Stimulated activated CD4-positive, alpha-beta T cell treated with anti-CD3 and anti-CD28 coated beads, Interleukin-4, amount 100 ng/mL, for 48 hours (primary cell): Measurements from ENCODE around the gene SPNS2.

Source experiments
- DNase-seq, 2 donors: peaks; one replicate each; pipeline ENCODE4 v3.0.0-alpha.2; 2020; ENCODE audit warnings: low read depth in 2 of 2

SPNS2 gene

DNA sequence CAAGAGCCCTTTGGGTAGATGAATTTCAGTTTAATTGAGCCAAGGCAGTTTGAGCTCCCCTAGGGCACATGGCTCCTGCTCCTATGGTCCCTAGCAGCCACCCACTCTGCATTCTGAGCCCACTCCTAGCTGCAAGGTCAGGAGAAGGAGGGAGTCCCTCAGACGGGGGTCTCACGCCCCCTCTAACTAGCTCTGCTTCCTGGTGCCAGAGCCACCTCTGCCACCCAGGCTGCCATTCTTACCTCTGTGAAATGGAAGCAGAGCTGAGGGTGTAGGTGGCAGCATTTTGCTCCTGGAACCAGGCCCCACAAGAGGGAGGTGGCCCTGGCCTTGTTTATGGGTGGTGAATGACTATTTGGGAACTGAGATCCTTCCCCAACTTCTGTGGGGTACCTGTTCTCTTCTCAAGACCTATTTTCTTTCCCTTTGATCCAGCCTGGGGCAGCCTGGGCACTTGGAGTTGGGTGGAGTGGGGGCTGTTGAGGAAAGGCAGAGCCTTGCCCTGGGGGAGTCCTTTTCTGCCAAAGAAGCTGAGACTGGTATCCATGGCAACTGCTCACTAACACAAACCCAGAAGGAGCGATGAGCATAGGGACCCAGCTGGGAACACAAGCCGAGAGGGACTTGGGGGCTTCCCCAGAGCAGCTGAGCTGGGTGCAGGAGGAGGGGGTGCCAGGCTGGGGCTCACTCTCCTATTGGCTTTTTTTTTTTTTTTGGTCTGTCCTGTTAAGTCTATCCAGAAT is 4.8 kb downstream of the SPNS2 start:
- DNase-seq, result no peak

- DNase-seq, result no peak
Observed at GRCh38 chr17:4504188-4504587, 5.5 kb downstream of the SPNS2 start.

DNA sequence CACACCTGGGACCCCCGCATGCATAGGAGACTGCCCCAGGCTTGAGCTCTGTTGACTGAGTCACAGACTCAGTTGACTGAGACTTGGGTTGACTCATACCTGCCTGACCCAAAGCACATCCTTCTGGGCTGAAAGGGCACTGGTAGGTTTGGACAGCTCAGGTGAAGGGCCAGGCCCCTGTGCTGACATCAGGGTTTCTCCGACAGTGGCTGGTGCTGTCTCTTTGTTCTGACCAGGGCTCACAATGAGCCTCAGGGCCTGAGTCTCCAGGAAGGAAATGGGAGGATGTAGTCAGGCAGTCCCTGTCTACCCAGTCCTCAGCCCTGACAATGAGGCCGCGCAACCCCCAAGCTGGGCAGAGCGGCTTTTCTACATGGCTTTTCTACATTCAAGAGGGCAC is 6.5 kb downstream of the SPNS2 start:
- DNase-seq, result no peak

DNA sequence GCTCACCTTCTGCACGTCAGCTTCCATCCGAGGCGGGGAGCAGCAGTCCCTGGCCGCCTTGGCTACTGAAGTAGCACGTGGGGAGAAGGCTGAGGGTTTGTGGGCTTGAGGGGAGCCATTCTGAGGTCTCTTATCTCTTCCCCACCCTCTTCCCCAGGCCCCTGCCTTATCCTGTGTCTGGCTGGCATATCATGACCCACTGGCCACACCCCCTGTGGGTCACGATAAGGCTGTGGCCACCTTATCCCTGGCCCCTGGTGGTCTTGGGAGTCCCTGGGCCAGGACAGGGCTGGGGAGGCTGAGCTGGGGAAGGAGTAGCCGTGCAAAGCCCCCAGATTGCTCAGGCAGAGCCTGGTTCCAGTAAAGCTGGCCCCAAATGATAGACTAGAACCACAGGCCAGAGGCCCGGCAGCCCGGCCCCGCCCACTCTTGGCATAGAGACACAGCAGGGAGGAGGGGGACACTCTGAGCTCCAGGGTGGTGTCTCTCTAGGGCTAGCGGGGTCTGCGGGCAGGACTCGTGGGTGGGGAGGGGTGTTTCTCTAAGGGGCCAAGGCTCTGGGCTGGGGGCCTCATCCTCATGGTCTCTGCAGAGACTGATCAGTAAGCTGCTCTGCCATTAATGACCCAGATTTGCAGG is 7.6 kb downstream of the SPNS2 start:
- DNase-seq, result no peak

DNA sequence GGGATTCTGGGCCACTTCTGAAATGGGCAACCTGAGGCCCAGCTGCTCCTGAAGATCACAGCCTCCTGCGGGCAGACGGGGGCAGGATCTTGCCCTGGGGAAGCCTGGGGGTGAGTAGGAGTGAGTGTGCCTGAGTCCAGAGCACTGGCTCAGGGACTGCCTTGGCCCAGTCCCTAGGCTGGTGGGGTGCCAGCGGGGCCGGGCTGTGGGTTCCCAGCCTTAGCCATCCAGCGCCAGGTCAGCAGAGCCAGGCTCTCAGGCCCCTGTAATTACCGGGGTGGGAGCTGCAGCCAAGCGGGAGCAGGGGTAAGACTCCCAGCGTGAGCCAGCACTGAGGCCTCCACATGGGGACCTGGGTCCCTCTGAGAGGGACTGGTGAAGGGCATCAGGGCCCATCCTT is 8.2 kb downstream of the SPNS2 start:
- DNase-seq, result no peak

- DNase-seq, result no peak
Observed at GRCh38 chr17:4507361-4508111, 8.9 kb downstream of the SPNS2 start.

GRCh38 chr17:4508207-4508606 is 9.5 kb downstream of the SPNS2 start:
- no peak for DNase-seq

GRCh38 chr17:4509401-4509800 is 10.7 kb downstream of the SPNS2 start:
- DNase-seq, result no peak

DNA sequence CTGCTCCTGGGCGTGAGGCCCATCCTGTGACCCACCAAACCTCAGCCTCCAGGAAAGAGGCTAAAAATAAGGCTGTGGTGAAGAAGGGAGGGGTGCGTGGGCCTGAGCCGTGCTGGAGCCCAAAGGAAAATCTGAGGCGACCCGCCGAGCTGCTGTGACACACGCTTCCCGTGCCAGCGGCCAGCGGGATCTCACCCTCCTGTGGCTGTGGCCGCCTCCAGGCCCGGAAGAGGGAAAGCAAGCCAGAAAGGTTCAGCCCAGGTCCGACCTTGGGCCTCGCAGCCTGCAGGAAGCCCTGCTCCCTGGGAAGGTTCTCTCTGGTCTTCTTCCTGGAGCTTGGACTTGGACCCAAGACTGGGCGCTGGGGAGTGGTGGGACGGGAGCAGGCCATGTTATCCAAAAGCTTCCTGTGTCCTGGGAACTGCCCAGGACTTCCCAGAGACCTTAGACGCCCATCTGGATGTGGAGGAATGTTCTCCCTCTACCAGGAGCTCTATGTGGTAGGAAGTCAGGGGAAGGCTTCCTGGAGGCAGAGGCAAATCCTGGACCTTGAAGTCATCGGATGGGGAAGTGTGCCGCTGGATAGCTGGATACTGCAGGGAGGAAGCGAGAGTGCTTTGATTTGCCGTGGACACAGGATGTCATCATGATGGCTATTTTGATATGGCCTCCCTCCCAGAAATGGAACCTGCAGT is 11.4 kb downstream of the SPNS2 start:
- no peak for DNase-seq

DNA sequence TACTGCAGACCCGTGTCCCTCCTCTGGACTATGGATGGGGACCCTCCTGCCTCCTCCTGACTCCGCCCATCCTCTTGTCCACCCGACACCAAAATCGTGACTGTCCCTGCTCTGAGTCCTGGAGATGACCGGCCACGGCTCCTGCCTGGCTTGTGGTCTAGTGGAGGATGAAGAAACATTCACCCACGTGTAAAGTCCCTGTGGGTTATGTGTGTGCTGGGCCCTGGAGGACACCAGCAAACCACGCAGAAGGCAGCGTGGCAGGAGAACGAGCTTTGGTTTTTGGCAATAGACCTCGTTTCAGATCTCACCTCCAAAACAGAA is 11.9 kb downstream of the SPNS2 start:
- no peak for DNase-seq

GRCh38 chr17:4511199-4511932 is 12.7 kb downstream of the SPNS2 start:
- DNase-seq, result no peak

DNA sequence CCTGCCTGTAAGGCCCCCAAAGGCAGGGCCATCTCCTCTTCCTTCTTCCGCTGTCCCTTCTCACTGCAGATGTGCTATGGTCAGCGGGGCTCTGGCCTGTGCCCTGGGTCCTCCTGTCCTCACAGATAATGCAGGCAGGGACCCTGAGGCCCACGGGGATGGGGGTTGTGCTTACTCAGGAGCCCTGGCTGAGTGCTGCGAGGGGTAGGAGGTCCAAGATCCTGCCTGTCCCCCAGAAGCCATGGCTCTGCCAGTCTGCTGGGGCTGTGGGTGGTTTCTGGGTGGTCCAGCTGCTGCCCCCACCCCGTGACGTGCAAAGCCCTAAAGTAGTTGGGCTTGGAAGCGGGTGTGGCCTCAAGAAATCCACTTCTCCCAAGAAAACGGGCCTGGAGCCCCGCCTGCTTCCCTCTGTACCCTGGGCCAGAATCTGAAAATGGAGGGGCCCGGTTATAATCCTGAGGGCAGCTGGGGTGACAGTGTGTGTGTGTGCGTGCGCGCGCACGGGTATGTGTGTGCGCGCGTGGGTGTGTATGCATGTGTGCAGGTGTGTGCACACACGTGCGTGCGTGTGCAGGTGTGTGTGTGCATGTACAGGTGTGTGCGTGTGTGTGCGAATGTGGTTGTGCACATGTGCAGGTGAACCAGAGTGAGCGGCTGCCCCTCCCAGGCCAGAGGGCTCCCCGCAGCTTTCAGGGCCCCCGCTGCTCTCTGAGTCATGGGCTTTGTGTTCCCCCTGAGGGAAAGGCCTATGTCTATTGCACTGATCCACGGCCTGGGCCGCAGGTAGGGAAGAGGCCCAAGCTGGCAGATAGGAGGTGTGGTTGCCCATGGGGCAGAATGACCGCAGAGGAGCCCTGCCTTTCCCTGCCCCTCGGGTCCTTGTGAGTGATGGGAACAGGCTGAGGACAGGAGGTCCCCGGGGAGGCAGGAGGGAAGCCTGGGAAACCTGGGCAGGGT is 13.8 kb downstream of the SPNS2 start:
- DNase-seq, result no peak

DNA sequence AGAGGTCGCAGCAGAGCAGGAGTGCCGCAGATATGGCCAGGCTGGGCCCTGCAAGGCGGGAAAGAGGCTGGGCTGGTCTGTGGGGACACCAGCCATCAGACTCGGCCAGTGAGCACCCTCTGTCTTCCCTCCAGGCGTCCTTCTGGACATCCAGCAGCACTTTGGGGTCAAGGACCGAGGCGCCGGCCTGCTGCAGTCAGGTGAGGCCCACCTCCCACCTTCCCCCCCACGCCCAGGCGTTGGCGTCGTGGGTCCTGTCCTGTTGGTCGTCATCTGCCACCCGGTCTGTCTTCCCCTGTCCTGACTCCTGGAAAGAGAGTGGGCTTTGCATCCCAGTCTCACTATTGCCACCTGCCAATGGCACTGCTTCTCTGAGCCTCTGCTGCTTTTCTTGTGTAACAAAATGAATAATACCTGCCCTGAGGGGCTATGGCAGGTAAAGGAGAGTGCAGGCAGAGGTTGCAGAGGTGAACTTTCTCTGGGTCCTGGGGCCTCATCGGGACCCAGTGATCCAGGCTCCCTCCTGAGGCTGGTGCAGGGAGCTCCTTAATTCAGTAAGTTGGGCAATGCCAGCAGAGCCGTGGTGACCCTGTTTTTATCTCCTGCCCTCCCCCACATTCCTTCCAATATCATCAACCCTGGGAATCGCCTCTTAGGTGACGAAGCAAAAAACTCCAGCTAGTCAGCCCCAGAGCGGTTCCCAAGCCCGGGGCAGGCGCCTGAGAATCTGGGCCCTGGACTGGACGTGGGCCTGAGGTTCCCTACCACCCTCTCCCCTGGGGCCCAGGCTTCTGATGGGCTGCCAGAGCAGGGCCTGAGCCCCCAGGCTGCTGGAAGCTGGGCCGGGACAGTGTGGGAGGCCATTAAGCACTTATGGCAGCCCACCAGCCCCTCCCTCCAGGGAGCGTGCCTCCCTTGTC is 14.7 kb downstream of the SPNS2 start:
- DNase-seq, result no peak

DNA sequence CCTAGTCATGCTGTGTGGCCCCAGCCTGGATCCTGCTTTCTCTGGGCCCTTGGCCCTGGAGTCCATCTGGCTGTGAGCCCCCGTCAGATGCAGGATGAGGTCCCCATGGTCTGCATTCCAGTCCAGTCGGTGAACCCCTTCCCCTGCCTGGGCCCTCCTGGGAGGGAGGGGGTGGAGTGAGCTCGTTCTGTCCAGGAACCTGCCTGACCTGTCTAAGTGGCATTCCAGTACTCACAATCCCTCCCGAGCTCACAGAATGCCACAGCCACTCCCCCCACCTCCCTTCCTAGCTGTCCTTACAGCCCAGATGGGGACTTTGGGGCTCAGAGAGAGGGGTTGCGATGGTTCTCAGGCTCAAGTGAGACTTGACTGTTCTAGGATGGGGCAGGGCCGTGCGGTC is 15.5 kb downstream of the SPNS2 start:
- DNase-seq, result no peak

DNA sequence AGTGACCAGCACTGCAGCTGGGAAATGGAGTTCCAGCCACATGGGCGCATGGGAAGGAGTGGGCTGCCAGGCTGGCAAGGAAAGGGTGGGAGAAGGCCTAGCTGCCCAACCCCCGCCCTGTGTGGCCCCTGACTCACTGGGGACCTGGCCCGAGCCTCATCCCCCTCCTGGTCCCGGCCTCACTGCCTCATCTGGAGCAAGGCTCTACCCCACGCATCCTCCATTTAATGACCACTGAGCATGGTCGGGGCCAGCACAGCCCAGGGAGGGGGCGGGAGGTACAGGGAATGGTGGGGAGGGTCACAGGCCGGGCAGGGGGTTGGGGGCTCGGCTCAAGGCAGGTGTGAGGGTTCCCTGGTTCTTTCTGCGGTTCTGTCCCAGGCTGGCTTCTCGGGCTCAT is 16.1 kb downstream of the SPNS2 start:
- no peak for DNase-seq

DNA sequence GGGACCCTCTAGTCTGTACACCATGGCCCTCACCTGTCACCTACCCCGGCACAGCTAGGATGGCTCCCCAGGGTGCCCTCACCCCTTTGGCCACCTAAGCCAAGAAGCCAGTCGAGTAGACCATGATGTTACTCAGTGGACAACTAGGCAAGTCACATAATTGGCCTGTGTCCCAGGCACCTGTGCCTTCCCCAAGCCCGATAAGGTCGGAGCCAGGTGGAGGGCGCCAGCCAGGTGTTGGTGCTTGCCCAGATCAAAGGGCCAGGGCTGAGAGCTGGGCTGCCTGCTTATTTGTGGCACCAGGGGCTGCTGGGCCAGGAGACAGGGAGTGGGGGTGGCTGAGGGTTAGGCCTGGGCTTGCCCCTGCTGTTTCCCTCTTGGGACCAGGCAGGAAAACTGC is 16.8 kb downstream of the SPNS2 start:
- no peak for DNase-seq

DNA sequence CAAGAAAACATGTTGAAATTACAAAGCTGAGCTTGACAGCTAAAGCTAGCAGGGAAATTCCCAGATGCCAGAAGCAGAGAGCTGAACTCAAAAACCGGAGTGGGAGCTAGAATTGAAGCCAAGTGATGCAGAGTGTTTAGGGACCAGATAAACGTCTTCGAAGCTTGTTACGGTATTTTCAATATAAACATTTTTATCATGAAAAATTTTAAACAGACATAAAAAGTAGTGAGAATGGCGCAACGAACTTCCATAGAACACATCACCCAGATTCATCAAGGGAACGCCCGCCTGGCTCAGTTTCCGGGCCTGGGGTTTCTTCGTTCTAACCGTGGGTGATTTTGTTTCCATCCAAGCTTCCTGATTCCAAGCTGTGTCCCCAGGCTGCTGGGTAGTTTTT is 18.1 kb downstream of the SPNS2 start:
- DNase-seq, result no peak

GRCh38 chr17:4518901-4519300 is 20.2 kb downstream of the SPNS2 start:
- no peak for DNase-seq

GRCh38 chr17:4519361-4519788 is 20.7 kb downstream of the SPNS2 start:
- no peak for DNase-seq
